Heart right ventricle (tissue), 16 donors: Measurements from ENCODE around the gene LINC01488. TPM values are rescaled to one million over a fixed set of nuclear protein-coding genes. Genes with fewer than 3 reads are reported as not detected.

Experiments
- ATAC-seq, 8 donors: fragments of 200-7000 bp; cut with Tn5 transposase; one replicate each; pipeline ENCODE4 v1.9.1; 2020; ENCODE audit warnings: mild to moderate bottlenecking in 8 of 8, moderate library complexity in 8 of 8, moderate number of reproducible peaks in 1 of 8
- DNase-seq, 2 donors: peaks; one replicate each; pipeline ENCODE4 v3.0.0-alpha.2; 2020
- H3K27ac ChIP-seq, 10 donors: fragments of 200-600 bp; sonication (generic) in 2 of 10; one replicate each; pipeline versions ENCODE4 v1.5.0 to v1.8.0; 2020 to 2022; ENCODE audit warnings: mild to moderate bottlenecking in 3 of 10
- H3K27me3 ChIP-seq, 7 donors: fragments of 200-600 bp; one replicate each; pipeline ENCODE4 v1.8.0; 2021 to 2022; ENCODE audit warnings: mild to moderate bottlenecking in 2 of 7
- H3K36me3 ChIP-seq, 9 donors: fragments of 200-600 bp; sonication (generic) in 1 of 9; one replicate each; pipeline versions ENCODE4 v1.5.0 to v1.8.0; 2020 to 2022; ENCODE audit warnings: mild to moderate bottlenecking in 2 of 9
- H3K4me1 ChIP-seq, 9 donors: fragments of 200-600 bp; sonication (generic) in 1 of 9; one replicate each; pipeline versions ENCODE4 v1.5.0 to v1.8.0; 2020 to 2022; ENCODE audit warnings: mild to moderate bottlenecking in 4 of 9
- H3K4me3 ChIP-seq, 10 donors: fragments of 200-600 bp; sonication (generic) in 2 of 10; one replicate each; pipeline versions ENCODE4 v1.5.0 to v1.8.0; 2020 to 2022; ENCODE audit warnings: mild to moderate bottlenecking in 7 of 10, moderate library complexity in 2 of 10
- H3K9me3 ChIP-seq, 11 donors: fragments of 200-600 bp in 10 of 11; sonication (generic) in 2 of 11; one replicate each; pipeline versions ENCODE4 v1.5.0 to v1.8.0; 2013 to 2022; ENCODE audit warnings: mild to moderate bottlenecking in 2 of 11, control low read depth in 1 of 11, moderate library complexity in 1 of 11
- WGBS, 2 donors: extraction: QIAGEN DNeasy Blood & Tissue Kit; methylation state at CpG; one replicate each; pipeline ENCODE4 v1.1.7; 2013; ENCODE audit warnings: inconsistent platforms in 1 of 2; 5-methylcytosine and 5-hydroxymethylcytosine counted together
- intact Hi-C, 10 donors: fragments of 100-400 bp; cut with DNase I; formaldehyde crosslinking; loops; one replicate each; pipeline versions ENCODE4 v1.11.1 to v1.14.2; 2022
- polyA plus RNA-seq, 2 donors: library from polyadenylated mRNA; stranded (reverse); fragments of 200-250 nt; gene quantifications; one replicate each; pipeline ENCODE4 v1.2.3, GENCODE V29; 2013
- total RNA-seq, 10 donors: library from RNA; stranded (reverse); fragmentation: NEBNext Ultra II Directional in 3 of 10; extraction: Animal tissue kit (Norgen Biotek cat#: 25700) in 3 of 10; gene quantifications; one replicate each; pipeline versions ENCODE4 v1.2.1 to v1.2.4, GENCODE V29; 2021 to 2023
- TF ChIP-seq, protein P1 (sequence below), 9 donors: fragments of 200-600 bp; sonication (generic) in 2 of 9; IDR thresholded peaks; one replicate each; pipeline versions ENCODE4 v1.5.0 to v1.8.0; 2021 to 2022; ENCODE audit warnings: antibody characterized with exemption in 9 of 9, mild to moderate bottlenecking in 5 of 9, moderate library complexity in 1 of 9
- donor health status: Arrhythmogenic right ventricular cardiomyopathy.
- donor health status: ischemic (EF 13 %, LVEDD 7.1; RV severe dilation, severe dysfunction).
- donor health status: healthy with polysubstance abuse.
- donor health status: DM: no; HTN: yes; CAD: no.
- donor health status: DM: no; HTN: no; CAD: no.
- donor health status: ischemic (EF 25% LVEDD 6.9; RV normal size, moderate dysfunction).
- donor health status: ischemic (EF 25% LVEDD 5.7; RV mildly dilated, moderate dysfunction).
- donor health status: healthy.
- donor health status: DM: yes; HTN: yes; CAD: no.
- donor health status: Ischemic cardiomyopathy.
- donor health status: ischemic (EF 35%, LVEDD 5.7; RV mildly dilated, moderate dysfunction).
- donor health status: nonischemic (EF 11% LVEDD 7.7; RV severe dilation, severe dysfunction).
- donor health status: DM: yes; HTN: yes; CAD: no.
- donor health status: PGD.
- donor health status: ischemic (EF 29% LVEDD 5.4; RV normal size, mild dysfunction).
- donor health status: nonischemic (EF 23%, LVEDD 6.1; RV moderate dilation, normal function).

Gene LINC01488
- total and polyA plus RNA-seq, 12 donors = 0.03 to 0.59 (median 0.15) TPM; not detected in 4

DNA sequence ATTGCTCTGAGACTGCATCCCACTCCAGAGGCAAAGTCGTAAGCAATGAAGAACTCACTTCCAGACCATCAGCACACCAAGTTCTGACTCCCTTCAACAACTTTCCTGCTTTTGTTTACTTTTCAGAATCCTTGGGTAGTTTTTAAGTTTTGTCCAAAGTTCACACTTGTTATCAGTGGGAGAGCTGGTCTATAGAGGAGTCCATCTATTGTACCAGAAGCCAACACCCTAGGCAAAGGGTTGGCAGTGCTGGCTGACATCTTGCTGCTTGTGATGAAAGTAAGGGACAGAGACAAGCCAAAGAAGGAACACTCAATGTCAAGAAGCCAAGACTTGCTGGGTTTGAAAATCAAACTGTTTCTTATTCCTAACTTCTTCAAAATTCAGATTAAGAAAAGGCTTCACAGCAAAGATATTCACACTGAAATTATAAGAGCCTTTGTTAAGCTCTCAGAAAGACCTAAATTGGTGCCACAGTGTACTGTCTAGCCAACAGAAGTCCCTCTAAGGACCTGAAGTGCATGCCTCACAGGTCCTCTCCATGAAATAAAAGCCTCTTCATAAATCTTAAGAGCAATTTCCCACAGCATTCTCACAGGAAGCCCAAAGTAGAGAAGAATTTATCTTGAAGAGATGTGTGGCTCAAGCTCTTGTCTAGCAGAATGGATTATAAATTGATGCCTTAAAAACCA lies 21.5 kb upstream of the LINC01488 start:
- no peaks in the 10 kb centered on the region for H3K36me3 ChIP-seq
- DNase-seq = no peak
- TF ChIP-seq, protein P1, sequence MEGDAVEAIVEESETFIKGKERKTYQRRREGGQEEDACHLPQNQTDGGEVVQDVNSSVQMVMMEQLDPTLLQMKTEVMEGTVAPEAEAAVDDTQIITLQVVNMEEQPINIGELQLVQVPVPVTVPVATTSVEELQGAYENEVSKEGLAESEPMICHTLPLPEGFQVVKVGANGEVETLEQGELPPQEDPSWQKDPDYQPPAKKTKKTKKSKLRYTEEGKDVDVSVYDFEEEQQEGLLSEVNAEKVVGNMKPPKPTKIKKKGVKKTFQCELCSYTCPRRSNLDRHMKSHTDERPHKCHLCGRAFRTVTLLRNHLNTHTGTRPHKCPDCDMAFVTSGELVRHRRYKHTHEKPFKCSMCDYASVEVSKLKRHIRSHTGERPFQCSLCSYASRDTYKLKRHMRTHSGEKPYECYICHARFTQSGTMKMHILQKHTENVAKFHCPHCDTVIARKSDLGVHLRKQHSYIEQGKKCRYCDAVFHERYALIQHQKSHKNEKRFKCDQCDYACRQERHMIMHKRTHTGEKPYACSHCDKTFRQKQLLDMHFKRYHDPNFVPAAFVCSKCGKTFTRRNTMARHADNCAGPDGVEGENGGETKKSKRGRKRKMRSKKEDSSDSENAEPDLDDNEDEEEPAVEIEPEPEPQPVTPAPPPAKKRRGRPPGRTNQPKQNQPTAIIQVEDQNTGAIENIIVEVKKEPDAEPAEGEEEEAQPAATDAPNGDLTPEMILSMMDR (IDR thresholded peaks at IDR 0.05) = no peak
- H3K9me3 ChIP-seq = peaks cover 0 to 33% (median 18%) of the 10 kb centered on the region in 11 donors
- H3K27ac ChIP-seq = no peak overlapping the region
- WGBS, 2 donors = 68 to 69% methylated on average over 1 of the region's 1 CpG
- peaks cover 14 to 27% (median 18%) of the 10 kb centered on the region in 9 donors for H3K4me1 ChIP-seq
- no peak overlapping the region for H3K4me3 ChIP-seq
- no peak for ATAC-seq
- H3K27me3 ChIP-seq = no peaks in the 10 kb centered on the region
- intact Hi-C loops = no loop called here

DNA sequence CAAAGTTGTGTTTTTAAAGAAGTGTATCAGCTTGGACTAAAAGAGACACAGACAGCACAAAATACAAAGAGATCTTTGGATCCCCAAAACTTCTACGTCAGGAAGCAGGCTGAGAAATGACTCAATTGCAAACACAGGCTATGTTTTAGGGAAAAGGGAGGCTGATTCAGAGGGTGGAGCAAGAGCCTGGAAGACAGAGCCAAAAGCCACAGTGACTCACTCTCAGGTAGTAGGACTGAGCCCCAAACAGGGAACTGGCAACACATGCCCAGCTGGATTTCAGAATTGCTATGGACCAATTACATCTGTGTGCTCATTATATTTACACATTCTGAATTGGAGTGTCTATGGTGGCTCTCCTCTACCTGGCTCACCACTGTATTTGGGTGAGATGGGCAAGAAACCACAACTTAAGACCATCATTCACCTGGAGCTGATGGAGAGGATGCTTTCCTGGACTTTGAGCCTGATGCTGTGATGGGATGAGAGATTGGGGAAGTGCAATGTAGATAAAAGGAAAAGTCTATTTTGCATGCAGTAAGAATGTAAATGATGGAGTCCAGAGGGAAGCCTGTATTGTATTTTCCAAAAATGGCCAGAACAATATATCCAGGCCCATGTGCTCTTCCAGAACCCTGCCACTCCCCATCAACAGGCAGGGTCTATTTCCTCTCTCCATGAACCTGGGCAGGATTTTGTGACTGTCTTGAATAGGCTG lies 20.8 kb upstream of the LINC01488 start:
- no peak overlapping the region for H3K27ac ChIP-seq
- peaks cover 14 to 27% (median 18%) of the 10 kb centered on the region in 9 donors for H3K4me1 ChIP-seq
- H3K4me3 ChIP-seq = no peak overlapping the region
- no peak for DNase-seq
- WGBS, 2 donors = 66 to 80% methylated on average over 1 of the region's 1 CpG
- no peaks in the 10 kb centered on the region for H3K27me3 ChIP-seq
- ATAC-seq = no peak
- peaks cover 0 to 33% (median 18%) of the 10 kb centered on the region in 11 donors for H3K9me3 ChIP-seq
- TF ChIP-seq, protein P1 (IDR thresholded peaks at IDR 0.05) = no peak
- no peaks in the 10 kb centered on the region for H3K36me3 ChIP-seq
- intact Hi-C loops = no loop called here

DNA sequence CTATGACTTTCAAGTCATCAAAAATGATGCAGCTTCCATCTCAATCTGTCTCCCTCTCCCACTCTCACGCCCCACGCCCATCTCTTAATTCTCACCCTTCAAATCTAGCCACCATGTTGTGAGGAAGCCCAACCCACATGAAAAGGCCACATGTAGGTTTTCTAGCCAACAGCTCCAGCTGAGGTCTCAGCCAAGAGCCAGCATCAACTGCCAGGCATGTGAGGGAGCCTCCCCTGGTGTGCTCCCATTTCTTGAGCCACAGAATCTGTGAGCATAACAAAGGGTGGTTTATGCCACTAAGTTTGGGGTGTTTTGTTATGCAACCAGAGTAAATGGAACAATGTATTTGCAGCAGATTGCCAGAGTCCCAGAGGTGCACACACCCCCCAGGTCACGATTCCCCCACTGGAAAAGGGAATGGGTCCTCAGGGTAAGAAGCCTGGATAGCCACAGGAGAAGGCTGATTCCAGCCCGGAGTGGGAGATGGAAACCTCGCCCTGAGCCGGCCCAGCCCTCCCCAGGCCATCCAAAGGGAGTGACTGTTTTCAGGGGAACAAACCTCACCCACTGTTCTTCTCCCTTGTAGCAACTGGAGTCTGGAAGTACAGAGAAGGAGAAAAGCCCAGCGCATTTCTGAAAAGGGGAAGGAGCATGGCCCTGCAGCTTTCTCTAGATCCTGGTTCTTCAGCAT lies 20.0 kb upstream of the LINC01488 start:
- intact Hi-C loops = no loop called here

More for the DNA sequence above, 20.0 kb upstream of the LINC01488 start:
- WGBS, 2 donors = 90 to 93% methylated on average over 7 of the region's 7 CpGs
- H3K4me1 ChIP-seq = peaks cover 14 to 29% (median 18%) of the 10 kb centered on the region in 9 donors
- TF ChIP-seq, protein P1 (IDR thresholded peaks at IDR 0.05) = no peak
- H3K27me3 ChIP-seq = no peaks in the 10 kb centered on the region
- peaks cover 0 to 32% (median 18%) of the 10 kb centered on the region in 11 donors for H3K9me3 ChIP-seq
- no peaks in the 10 kb centered on the region for H3K36me3 ChIP-seq
- ATAC-seq (no peak), DNase-seq (no peak)
- no peak overlapping the region for H3K4me3 ChIP-seq
- H3K27ac ChIP-seq = peak overlapping the region in 1 of 10 donors; percentile 75
